Chondrocyte (in vitro differentiated cells): Measurements from ENCODE around the gene NOSTRIN. TPM values are rescaled to one million over a fixed set of nuclear protein-coding genes. Genes with fewer than 3 reads are reported as not detected.

ENCODE experiments used
- DNase-seq: peaks from one replicate; pipeline ENCODE4 v3.0.0; 2021; ENCODE audit warnings: mixed read lengths, low spot score
- H3K27ac Mint-ChIP-seq: one replicate; pipeline ENCODE4 v1.8.0; 2021; ENCODE audit warnings: mild to moderate bottlenecking, moderate library complexity, mixed read lengths; ENCODE audit not compliant: unreplicated experiment
- H3K27me3 Mint-ChIP-seq: 2 replicates; pipeline ENCODE4 v1.8.0; 2021; ENCODE audit warnings: low read depth, mixed read lengths
- H3K36me3 Mint-ChIP-seq: 2 replicates; pipeline ENCODE4 v1.8.0; 2021; ENCODE audit warnings: low read depth, mixed read lengths
- H3K4me1 Mint-ChIP-seq: 2 replicates; pipeline ENCODE4 v1.8.0; 2021; ENCODE audit warnings: low read depth, mild to moderate bottlenecking, mixed read lengths
- H3K4me3 Mint-ChIP-seq: one replicate; pipeline ENCODE4 v1.8.0; 2021; ENCODE audit warnings: mild to moderate bottlenecking, moderate library complexity, mixed read lengths; ENCODE audit not compliant: unreplicated experiment
- H3K9me3 Mint-ChIP-seq: 2 replicates; pipeline ENCODE4 v1.8.0; 2021; ENCODE audit warnings: low read depth, mixed read lengths
- CTCF ChIP-seq: fragments of 200-600 bp; sonication (generic); IDR thresholded peaks from 2 replicates; pipeline ENCODE4 v1.5.0; 2021; ENCODE audit warnings: antibody characterized with exemption, mild to moderate bottlenecking, moderate library complexity
- total RNA-seq: library from RNA; stranded (reverse); gene quantifications from 3 replicates; pipeline ENCODE4 v1.2.1, GENCODE V29; 2021

NOSTRIN gene
- total RNA-seq, 1 donor from 2014 or later, result 0.27 TPM

GRCh38 chr2:168849610-168850009, 47.2 kb downstream of the NOSTRIN start:
- Mint-ChIP-seq H3K36me3 (no peaks in the 10 kb centered on the region), H3K4me3 (no peak overlapping the region), H3K4me1 (peaks cover 8% of the 10 kb centered on the region), H3K27me3 (no peaks in the 10 kb centered on the region), H3K27ac (no peak overlapping the region), H3K9me3 (no peaks in the 10 kb centered on the region)
- TF ChIP-seq CTCF, result peak; percentile 63
- no peak for DNase-seq

DNA sequence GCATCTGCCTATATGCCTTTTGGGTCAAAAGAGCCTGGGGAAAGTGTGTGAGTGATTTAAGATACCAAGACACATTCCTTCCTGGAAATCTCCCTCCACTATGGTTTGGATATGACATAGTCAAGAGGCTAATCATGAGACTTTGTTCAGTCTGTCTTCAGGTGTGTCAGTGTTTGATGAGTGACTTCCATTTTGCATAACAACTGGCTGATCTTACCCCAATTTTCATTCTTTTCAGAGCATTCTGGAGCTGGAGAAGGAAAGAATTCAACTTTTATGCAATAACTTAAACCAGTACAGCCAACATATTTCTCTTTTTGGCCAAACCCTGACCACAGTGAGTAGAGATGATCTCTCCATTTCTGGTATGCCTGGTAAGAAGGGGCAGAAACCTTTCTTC, 48.4 kb downstream of the NOSTRIN start:
- Mint-ChIP-seq H3K4me1 (peaks cover 8% of the 10 kb centered on the region), H3K4me3 (no peak overlapping the region), H3K27me3 (no peaks in the 10 kb centered on the region), H3K36me3 (no peaks in the 10 kb centered on the region), H3K27ac (no peak overlapping the region), H3K9me3 (no peaks in the 10 kb centered on the region)
- DNase-seq, result no peak
- TF ChIP-seq CTCF, result no peak

- no peak overlapping the region for H3K27ac Mint-ChIP-seq
- no peak overlapping the region for H3K4me3 Mint-ChIP-seq
- no peaks in the 10 kb centered on the region for H3K9me3 Mint-ChIP-seq
- no peak for TF ChIP-seq CTCF
- peaks cover 12% of the 10 kb centered on the region for H3K4me1 Mint-ChIP-seq
- DNase-seq, result no peak
- H3K27me3 Mint-ChIP-seq, result no peaks in the 10 kb centered on the region
- no peaks in the 10 kb centered on the region for H3K36me3 Mint-ChIP-seq
These were observed 49.4 kb downstream of the NOSTRIN start for GRCh38 chr2:168851674-168852320.

GRCh38 chr2:168852481-168852880, 50.0 kb downstream of the NOSTRIN start:
- H3K4me3 Mint-ChIP-seq, result no peak overlapping the region
- H3K27me3 Mint-ChIP-seq, result no peaks in the 10 kb centered on the region

GRCh38 chr2:168853471-168853870, 51.0 kb downstream of the NOSTRIN start:
- Mint-ChIP-seq H3K4me3 (no peak overlapping the region), H3K27me3 (no peaks in the 10 kb centered on the region), H3K9me3 (no peaks in the 10 kb centered on the region), H3K4me1 (peaks cover 12% of the 10 kb centered on the region), H3K27ac (no peak overlapping the region), H3K36me3 (no peaks in the 10 kb centered on the region)
- no peak for DNase-seq
- no peak for TF ChIP-seq CTCF

More at GRCh38 chr2:168852481-168852880, 50.0 kb downstream of the NOSTRIN start:
- no peaks in the 10 kb centered on the region for H3K36me3 Mint-ChIP-seq
- TF ChIP-seq CTCF, result no peak
- DNase-seq, result no peak
- peaks cover 12% of the 10 kb centered on the region for H3K4me1 Mint-ChIP-seq
- no peak overlapping the region for H3K27ac Mint-ChIP-seq
- no peaks in the 10 kb centered on the region for H3K9me3 Mint-ChIP-seq
